ENCODE data around the gene PROSER1.
"Not testable (repeated sequence)": the region's sequence is repeated elsewhere in the genome, so short reads cannot be mapped to it uniquely, and the experiment has no call there.

DNA sequence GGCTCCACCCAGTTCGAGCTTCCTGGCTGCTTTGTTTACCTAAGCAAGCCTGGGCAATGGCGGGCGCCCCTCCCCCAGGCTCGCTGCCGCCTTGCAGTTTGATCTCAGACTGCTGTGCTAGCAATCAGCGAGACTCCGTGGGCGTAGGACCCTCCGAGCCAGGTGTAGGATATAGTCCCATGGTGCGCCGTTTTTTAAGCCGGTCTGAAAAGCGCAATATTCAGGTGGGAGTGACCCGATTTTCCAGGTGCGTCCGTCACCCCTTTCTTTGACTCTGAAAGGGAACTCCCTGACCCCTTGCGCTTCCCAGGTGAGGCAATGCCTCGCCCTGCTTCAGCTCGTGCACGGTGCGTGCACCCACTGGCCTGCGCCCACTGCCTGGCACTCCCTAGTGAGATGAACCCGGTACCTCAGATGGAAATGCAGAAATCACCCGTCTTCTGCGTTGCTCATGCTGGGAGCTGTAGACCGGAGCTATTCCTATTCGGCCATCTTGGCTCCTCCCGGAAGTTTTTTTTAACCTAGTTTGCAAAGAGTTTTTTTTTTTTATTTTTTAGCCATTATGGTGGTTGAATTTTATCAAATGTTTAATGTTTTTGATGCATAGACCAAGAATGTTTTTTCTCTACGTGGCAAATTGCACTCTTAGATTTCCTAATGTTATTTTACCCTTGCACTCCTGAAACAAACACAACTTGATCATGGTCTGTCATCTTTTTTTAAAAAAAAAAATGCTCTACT lies 31.3 kb downstream of the PROSER1 start:
- not testable (repeated sequence) for TF ChIP-seq POLR2A (IDR thresholded peaks at IDR 0.05; ENCODE audit: low read depth, low read length); TAF1 (IDR thresholded peaks at IDR 0.05; ENCODE audit: borderline replicate concordance, low read depth, low read length)
